ENCODE results near the gene MAST1.
"Not testable (repeated sequence)": the region's sequence is repeated elsewhere in the genome, so short reads cannot be mapped to it uniquely, and the experiment has no call there.

Gene MAST1

DNA sequence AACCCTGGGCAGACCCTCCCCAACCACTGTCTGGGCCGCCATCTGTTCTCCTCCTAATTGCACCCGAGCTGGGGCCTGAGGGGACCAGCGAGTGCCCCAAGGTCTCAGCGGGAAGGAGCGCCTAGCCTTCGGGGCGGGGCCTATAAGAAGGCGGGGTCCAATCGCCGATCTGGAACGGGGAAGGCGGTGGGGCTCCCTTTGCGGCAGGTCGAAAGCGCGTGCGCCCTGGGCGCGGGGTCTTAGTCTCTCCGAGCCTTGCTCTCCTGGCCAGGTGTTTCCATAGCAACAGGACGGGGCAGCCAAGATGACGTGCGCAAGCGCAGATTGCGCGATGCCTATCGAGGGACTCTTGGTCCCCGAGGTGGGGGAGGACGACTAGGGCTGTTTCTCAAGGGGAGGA is 2.8 kb downstream of the MAST1 start:
- no peak for DNase-seq

DNA sequence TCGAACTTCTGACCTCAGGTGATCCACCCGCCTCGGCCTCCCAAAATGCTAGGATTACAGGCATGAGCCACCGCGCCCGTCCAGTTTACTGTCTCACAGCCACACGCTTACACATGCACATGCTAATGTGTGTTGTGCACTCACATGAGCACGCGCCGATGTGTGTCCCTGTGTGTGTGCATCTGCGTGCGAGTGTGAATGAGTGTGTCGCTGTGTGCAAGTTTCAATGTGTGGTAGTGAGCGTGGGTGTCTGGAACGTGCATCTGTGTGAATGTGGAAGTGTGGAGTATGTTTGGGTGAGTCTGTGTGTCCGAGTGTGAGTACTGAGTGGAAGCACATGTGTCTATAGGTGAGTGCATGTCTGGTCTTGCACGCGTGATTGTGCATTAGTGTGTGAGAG is 4.2 kb downstream of the MAST1 start:
- no peak for DNase-seq

DNA sequence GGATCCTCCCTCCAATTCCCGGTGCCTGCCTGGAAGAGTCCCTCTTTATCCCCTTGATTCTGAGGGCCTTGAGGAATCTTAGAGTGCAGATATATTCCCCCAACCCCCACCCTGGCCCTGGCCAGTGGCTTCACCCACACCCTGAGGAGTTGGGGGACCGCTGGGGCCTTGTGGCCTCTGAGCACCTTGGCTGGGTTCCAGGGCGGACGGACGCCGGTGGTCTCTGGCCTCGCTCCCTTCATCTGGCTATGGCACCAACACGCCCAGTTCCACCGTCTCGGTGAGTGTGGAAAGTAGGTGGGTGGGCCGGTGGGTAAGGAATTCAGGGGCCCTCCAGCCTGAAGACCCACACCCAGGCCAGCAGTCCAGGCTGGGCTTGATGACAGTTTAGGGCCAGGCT is 5.0 kb downstream of the MAST1 start:
- DNase-seq = no peak

DNA sequence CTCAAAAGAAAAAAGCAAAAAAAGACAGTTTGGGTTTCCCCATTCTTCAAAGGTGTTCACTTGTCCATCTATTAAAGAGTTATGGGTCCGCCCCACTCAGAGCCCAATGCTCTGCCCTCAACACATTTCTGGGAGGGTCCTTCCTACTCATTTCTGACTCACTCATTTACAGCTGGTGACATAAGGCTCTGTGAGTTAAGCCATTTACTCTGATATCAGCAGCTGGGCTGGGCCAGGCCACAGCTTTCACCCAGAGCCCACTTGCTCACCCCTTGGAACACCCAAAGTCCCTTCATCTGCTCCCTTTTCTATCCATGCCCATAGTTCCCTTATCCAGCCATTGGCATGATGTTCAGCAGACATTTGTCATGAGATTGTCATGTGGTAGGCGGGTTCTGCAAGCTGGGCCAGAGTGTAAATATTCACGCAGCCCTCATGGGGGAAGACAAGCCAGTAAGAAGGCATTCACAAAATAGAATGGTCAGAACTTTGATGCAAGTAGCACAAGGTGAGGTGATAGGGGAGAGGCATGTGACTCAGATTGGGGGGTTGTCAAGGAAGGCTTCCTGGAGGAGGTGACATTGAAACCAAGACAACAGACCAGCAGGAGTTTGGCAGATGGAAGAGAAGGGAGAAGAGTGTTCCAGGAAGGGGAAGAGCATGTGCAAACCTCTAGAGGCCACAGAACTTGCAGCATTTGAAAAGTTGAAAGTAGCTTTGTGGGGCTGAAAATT is 5.9 kb downstream of the MAST1 start:
- no peak for DNase-seq

DNA sequence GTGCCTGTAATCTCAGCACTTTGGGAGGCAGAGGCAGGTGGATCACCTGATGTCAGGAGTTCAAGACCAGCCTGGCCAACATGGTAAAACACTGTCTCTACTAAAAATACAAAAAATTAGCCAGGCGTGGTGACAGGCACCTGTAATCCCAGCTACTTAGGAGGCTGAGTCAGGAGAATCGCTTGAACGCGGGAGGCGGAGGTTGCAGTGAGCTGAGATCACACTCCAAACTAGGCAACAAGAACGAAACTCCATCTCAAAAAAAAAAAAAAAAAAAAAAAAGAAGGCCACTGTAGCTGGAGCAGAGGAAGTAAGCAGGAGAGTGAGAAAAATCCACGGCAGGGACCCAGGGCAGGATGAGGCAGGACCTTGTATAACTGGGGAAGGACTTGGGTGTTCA is 8.3 kb downstream of the MAST1 start:
- not testable (repeated sequence) for DNase-seq

DNA sequence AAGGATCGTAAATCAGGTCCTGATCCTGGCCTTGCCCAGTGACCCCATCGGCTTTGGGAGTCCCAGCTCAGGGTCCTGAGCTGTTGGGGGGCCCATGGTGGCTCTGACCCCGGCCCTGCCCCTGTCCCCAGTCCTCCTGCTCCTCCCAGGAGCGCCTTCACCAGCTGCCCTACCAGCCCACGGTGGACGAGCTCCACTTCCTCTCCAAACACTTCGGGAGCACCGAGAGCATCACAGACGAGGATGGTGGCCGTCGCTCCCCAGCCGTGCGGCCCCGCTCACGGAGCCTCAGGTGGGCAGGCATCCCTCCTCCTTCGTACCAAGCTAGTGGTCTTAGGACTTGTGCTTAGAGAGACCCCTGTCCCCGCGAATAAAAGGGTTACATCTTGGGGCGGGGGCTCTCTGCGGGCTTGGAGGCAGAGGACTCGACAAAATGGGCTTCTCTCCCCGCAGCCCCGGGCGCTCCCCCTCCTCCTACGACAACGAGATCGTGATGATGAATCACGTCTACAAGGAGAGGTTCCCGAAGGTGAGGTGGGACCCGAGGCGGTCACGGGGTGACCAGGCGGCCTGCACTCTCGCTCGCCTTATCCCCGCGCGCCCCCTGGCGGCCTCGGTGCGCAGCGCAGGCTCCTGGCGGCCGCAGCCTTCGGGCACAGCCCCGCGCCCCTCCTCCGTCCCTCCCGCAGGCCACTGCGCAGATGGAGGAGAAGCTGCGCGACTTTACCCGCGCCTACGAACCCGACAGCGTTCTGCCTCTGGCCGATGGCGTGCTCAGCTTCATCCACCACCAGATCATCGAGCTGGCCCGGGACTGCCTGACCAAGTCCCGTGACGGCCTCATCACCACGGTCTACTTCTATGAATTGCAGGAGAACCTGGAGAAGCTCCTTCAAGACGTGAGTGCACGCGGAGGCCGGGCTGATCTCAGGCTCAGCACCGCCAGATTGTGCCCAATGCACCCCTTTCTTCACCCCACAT is 9.1 kb downstream of the MAST1 start:
- DNase-seq = no peak

DNA sequence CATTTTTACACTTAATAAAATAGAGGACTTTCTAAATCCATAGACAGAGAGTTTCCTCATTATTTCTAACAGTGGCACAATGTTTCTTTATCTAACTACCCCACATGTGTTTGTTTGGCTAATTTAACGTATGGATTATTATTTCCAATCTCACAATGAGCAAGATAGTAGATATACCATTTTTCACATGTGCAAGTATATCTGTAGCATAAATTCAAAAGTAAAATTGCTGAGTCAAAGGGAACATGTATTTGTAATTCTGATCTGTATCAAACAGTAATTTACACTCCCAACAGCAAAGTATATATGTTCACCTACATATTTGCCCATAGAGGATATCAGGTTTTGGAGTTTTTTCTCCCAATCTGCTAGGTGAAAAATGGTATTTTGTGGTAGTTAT is 18.3 kb downstream of the MAST1 start:
- no peak for DNase-seq

DNA sequence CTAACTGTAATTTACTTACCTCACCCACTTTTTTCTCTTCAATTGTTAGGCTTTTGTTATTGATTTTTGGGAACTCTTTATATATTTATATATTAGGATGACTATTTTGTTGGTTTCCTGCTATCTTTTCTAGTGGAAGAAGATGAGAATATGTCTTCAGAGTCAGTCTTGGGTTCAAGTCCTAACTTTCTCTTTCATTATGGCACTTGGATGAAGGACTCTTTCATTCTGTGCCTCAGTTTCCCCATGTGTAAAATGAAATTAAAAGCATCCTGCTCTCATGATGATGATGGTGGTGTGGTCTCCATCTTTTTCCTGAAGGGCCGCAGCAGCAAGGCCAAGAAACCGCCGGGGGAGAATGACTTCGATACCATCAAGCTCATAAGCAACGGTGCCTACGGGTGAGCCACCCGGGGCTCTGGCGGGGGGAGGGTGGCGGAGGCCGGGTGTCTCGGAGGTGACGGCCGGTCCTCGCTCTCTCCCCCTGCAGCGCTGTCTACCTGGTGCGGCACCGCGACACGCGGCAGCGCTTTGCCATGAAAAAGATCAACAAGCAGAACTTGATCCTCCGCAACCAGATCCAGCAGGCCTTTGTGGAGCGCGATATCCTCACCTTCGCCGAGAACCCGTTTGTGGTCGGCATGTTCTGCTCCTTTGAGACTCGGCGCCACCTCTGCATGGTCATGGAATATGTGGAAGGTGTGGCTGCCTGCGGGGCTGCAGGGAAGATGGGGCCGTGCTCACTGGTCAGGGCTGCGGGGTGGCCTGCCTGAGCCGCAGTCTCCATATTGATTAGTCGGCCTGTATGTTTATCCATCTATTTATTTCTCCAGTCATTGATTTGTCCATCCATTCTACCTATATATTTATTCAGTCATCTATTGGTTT is 20.0 kb downstream of the MAST1 start:
- DNase-seq = no peak

DNA sequence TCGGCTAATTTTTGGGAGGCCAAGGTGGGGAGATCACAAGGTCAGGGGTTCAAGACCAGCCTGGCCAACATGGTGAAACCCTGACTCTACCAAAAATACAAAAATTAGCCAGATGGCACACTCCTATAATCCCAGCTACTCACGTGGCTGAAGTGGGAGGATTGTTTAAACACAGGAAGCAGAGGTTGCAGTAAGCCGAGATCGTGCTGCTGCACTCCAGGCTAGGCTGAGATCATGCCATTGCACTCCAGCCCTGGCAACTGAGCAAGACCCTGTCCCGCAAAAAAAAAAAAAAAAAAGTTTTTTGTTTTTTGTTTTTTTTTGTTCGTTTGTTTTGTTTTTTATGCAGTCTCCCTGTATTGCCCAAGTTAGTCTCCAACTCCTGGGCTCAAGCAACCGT is 21.2 kb downstream of the MAST1 start:
- DNase-seq = no peak

DNA sequence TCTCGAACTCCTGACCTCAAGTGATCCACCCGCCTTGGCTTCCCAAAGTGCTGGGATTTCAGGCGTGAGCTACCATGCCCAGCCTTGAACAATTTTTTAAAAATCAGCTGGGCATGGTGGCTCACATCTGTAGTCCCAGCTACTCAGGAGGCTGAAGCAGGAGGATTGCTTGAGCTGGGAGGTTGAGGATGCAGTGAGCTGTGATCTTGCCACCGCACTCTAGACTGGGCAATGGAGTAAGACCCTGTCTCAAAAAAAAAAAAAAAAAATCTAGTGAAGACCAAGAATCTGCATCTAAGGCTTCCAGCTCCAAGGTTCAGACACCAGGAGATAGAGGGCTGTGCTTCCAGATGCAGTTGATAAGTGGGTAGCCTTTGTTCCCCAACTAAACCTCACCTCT is 25.8 kb downstream of the MAST1 start:
- DNase-seq = no peak

DNA sequence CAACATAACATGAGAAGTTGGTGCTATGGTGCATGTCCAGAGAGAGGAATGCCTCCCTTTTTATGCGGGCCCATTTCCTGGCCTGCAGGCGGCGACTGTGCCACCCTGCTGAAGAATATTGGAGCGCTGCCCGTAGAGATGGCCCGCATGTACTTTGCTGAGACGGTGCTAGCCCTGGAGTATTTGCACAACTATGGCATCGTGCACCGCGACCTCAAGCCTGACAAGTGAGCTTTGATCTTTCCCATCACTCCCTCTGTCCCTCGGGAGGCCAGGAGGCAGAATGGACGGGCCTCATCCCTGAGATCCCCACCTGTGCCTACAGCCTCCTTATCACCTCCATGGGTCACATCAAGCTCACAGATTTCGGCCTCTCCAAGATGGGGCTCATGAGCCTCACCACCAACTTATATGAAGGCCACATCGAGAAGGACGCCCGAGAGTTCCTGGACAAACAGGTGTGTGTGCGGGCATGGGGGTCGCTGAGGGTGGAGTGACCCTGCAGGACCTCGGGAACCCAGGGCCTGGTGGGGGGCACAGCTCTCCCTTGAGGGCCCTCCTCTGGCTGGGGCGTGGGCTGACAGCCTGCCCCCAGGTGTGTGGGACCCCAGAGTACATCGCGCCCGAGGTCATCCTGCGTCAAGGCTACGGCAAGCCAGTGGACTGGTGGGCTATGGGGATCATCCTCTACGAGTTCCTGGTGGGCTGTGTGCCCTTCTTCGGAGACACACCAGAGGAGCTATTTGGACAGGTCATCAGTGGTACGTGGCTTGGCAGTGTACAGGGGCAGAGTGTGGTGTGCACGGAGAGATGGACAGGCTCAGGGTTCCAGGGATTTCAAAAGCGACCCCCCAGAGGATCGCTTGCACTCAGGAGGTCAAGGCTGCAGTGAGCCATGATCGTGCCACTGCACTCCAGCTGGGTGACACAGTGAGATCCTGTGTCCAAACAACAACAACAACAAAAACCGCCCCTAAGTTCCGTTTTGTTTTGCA is 26.7 kb downstream of the MAST1 start:
- no peak for DNase-seq

DNA sequence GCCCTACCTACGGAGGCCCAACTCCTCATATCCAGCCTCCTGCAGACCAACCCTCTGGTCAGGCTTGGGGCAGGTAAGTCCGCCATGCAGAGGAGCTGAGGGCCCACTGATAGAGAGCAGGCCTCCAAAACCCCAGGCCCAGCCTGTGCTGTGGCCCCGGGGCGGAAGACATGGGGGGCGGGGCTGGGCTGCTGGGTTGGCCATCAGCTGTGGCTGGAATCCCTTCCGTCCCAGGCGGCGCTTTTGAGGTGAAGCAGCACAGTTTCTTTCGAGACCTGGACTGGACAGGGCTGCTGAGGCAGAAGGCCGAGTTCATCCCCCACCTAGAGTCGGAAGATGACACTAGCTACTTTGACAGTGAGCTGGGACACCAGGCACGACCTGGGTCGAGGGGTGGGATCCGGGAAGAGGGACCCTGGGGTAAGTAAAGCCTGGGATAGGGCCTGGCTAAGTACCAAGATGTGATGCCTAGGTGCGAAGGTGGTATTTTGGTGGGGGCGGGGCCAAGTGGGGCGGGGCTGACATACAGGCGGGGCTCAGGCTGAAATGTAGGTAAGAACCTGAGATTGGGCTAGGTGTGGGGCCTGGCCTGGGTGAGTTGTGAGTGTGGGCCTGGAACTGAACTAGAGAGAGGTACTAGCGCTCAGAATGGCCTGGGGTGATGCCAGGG is 27.6 kb downstream of the MAST1 start:
- DNase-seq = no peak

DNA sequence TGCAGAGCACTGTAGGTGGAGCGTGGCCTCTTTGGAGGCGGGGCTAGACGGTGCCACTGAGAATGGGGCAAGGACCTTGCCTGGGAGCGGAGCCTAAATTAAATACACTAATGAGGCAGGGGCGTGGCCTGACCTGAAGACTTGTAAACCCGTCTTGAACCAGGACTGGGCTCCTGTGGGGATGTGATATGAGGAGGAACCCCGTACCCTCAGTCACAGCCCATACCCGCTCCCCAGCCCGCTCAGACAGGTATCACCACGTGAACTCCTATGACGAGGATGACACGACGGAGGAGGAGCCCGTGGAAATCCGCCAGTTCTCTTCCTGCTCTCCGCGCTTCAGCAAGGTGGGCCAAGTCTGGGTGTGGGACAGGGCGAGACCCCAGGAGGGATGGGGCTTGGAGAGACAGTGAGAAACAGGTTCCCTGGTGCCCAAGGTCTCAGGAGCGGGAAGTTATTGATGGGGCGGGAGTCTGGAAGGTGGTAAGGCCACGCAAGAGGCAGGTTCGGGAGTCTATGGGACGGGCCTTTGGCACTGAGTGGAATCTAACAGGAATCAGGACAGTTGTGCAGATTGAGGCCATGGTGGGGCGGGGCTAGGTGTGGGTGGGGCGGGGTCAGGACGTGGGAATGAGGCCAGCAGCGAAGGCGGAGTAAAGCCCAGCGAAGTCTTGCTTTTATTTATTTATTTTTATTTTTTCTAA is 28.3 kb downstream of the MAST1 start:
- no peak for DNase-seq

DNA sequence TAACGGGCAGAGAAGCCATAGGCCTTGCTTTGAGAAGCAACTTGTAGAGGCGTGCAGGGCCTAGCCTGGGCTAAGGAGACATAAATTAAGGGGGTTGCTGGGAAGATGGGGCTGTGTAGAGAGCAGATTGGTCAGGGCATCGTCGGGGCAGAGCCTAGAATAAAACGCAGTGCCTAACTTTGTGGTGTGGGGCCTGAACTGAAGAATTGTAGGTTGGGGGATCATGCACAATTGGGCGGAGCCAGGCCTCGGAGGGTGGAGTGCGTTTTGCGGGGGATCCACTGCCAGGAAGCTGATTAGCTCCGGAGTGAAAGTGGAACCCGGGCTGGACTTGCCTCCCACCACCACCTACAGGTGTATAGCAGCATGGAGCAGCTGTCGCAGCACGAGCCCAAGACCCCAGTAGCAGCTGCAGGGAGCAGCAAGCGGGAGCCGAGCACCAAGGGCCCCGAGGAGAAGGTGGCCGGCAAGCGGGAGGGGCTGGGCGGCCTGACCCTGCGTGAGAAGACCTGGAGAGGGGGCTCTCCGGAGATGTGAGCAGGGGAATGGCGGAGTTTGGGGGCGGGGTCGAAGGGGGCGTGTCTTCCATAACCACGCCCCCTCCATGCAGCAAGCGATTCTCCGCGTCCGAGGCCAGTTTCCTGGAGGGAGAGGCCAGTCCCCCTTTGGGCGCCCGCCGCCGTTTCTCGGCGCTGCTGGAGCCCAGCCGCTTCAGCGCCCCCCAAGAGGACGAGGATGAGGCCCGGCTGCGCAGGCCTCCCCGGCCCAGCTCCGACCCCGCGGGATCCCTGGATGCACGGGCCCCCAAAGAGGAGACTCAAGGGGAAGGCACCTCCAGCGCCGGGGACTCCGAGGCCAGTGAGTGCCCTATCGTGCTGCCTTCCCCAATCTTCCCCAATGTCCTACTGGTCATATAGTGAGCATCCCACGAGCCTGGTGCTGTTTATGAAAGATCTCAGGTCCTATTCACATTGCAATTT is 29.1 kb downstream of the MAST1 start:
- DNase-seq = no peak

DNA sequence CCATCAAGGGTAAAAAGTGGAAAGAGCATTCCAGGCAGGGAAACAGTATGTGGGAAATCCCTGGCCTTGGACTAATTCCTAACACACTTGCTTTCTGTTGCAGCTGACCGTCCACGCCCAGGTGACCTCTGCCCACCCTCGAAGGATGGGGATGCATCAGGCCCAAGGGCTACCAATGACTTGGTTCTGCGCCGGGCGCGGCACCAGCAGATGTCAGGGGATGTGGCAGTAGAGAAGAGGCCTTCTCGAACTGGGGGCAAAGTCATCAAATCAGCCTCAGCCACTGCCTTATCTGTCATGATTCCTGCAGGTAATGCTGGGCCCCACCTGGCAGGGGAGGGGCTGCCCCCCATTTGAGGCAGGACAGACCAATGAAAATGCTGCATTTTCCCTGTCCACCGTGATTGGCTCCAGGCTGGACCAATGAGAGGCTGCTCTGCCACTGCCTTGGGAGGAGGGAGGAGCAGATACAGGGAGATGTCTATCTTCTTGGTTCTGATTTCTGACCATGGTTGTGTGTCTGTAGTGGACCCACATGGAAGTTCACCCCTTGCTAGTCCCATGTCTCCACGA is 30.3 kb downstream of the MAST1 start:
- DNase-seq = no peak

DNA sequence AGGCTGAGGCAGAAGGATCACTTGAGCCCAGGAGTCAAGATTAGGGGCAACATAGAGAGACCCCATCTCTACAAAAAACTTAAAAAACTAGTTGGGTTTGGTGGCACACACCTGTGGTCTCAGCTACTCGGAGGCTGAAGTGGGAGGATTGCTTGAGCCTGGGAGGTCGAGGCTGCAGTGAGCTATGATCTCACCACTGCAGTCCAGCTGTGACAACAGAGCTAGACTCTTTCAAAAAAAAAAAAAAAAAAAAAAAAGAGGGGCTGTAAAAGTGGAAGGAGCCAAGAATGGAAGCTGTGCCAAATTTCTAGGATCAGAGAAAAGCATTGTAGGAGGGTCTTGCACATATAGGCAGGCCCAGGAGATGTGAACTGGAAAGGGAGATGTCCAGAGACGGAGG is 33.4 kb downstream of the MAST1 start:
- no peak for DNase-seq

DNA sequence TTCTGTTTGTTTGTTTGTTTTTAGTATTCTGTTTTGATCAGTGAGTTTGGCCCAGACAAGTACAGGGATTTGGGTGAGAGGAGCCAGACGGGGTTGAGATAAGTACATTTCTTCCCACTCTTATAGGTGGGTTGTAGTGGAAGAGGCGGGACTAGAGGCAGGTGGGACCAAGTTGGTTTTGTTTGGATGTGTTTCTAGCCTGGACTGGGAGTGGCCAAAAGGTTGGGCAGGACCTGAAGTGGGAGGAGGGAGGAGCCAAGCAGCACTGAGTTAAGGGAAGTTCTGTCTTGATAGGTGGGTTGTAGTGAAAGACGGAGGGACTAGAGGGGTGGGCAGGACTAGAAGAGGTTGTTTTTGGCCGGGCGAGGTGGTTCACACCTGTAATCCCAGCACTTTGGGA is 33.9 kb downstream of the MAST1 start:
- no peak for DNase-seq

DNA sequence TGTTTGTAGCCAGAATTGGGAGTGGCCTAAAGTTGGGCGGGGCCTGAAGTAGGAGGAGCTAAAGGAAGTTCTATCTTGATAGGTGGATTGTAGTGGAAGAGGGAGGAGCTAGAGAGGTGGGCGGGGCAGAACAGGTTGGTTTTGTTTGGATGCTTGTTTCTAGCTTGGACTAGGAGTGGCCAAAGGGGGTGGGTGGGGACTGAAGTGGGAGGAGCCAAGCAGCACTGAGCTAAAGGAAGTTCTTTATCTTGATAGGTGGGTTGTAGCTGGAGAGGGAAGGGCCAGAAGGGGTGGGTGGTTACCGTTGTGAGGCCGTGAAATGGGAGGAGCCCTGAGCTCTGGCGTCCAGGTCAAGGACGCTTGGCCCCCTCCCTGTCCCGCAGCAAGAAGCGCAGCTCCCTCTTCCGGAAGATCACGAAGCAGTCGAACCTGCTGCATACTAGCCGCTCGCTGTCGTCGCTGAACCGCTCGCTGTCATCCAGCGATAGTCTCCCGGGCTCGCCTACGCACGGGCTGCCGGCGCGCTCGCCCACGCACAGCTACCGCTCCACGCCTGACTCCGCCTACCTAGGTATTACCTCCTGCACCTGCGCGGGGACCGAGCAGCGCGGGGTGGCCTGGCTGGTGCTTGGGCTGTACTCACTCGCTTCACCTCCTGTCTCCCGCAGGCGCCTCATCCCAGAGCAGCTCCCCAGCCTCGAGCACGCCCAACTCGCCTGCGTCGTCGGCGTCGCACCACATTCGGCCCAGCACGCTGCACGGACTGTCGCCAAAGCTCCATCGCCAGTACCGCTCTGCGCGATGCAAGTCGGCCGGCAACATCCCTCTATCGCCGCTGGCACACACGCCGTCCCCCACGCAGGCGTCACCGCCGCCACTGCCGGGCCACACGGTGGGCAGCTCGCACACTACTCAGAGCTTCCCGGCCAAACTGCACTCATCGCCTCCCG is 34.9 kb downstream of the MAST1 start:
- DNase-seq = peak; percentile 42
